Keratinocyte (primary cell): Measurements from ENCODE around the gene DTNBP1. TPM values are rescaled to one million over a fixed set of nuclear protein-coding genes. Genes with fewer than 3 reads are reported as not detected.

Source experiments
- DNase-seq: peaks from one replicate; pipeline ENCODE4 v3.0.0-alpha.2; 2011; ENCODE audit warnings: low read depth, missing footprints, low spot score
- FAIRE-seq: peaks from 2 replicates; lab custom pipeline; 2011; peaks lifted over from hg19 to GRCh38; lab: Jason Lieb, UNC
- H2AFZ ChIP-seq: 2 replicates; pipeline ENCODE4 v1.6.0; 2012; ENCODE audit warnings: low read length, control low read depth, inconsistent platforms; ENCODE audit not compliant: control insufficient read depth
- H3K27ac ChIP-seq: 2 replicates; pipeline ENCODE4 v1.5.1; 2011; ENCODE audit warnings: low read length; ENCODE audit not compliant: control insufficient read depth, insufficient read depth
- H3K27me3 ChIP-seq: 3 replicates; pipeline ENCODE4 v1.6.0; 2011; ENCODE audit warnings: low read length; ENCODE audit not compliant: control insufficient read depth, insufficient read depth; ENCODE audit errors: extremely low read depth
- H3K36me3 ChIP-seq, 2 experiments: 2 replicates in 1 of 2; 3 replicates in 1 of 2; pipeline ENCODE4 v1.5.1; 2011; ENCODE audit warnings: low read length in 2 of 2, mild to moderate bottlenecking in 1 of 2; ENCODE audit not compliant: control insufficient read depth in 2 of 2, insufficient read depth in 2 of 2; ENCODE audit errors: extremely low read depth in 1 of 2
- H3K4me1 ChIP-seq: 3 replicates; pipeline ENCODE4 v1.5.1; 2011; ENCODE audit warnings: low read length; ENCODE audit not compliant: control insufficient read depth, insufficient read depth; ENCODE audit errors: extremely low read depth
- H3K4me2 ChIP-seq: 3 replicates; pipeline ENCODE4 v1.6.0; 2011; ENCODE audit warnings: low read depth, low read length; ENCODE audit not compliant: control insufficient read depth, insufficient read depth; ENCODE audit errors: extremely low read depth
- H3K4me3 ChIP-seq, 3 experiments: fragments of 200-600 bp in 1 of 3; sonication (generic) in 1 of 3; 2 replicates in 2 of 3; 3 replicates in 1 of 3; pipeline ENCODE4 v1.5.1; 2011 to 2016; ENCODE audit warnings: low read length in 3 of 3, mild to moderate bottlenecking in 3 of 3, control low read depth in 2 of 3, inconsistent platforms in 1 of 3, low read depth in 1 of 3, mixed read lengths in 1 of 3, mixed run types in 1 of 3, moderate library complexity in 1 of 3; ENCODE audit not compliant: control insufficient read depth in 2 of 3, insufficient read depth in 2 of 3; ENCODE audit errors: extremely low read depth in 1 of 3
- H3K79me2 ChIP-seq: 2 replicates; pipeline ENCODE4 v1.6.0; 2012; ENCODE audit warnings: low read length; ENCODE audit not compliant: control insufficient read depth, insufficient read depth
- H3K9ac ChIP-seq: 3 replicates; pipeline ENCODE4 v1.6.0; 2011; ENCODE audit warnings: low read length; ENCODE audit not compliant: control insufficient read depth, insufficient read depth; ENCODE audit errors: extremely low read depth
- H3K9me1 ChIP-seq: 3 replicates; pipeline ENCODE4 v1.6.0; 2011; ENCODE audit warnings: low read length; ENCODE audit not compliant: control insufficient read depth, insufficient read depth; ENCODE audit errors: extremely low read depth
- H3K9me3 ChIP-seq: 2 replicates; pipeline ENCODE4 v1.5.1; 2012; ENCODE audit warnings: low read depth, low read length; ENCODE audit not compliant: control insufficient read depth
- H4K20me1 ChIP-seq: 3 replicates; pipeline ENCODE4 v1.6.0; 2011; ENCODE audit warnings: low read length; ENCODE audit not compliant: control insufficient read depth, insufficient read depth; ENCODE audit errors: extremely low read depth
- EZH2 ChIP-seq: IDR thresholded peaks from one replicate; pipeline ENCODE4 v1.6.1; 2012; ENCODE audit warnings: inconsistent platforms, mild to moderate bottlenecking, low read length, moderate library complexity
- dilution Hi-C: fragments of 300-500 bp; cut with MboI; formaldehyde crosslinking; loops from one replicate; pipeline ENCODE4 v1.7.0; 2020; ENCODE audit warnings: low sequenced_read_pairs; ENCODE audit not compliant: extremely low pct_ligation_motif_present
- polyA plus RNA-seq, 5 experiments: library from polyadenylated mRNA; depleted of rRNA in 3 of 5; stranded (reverse) in 3 of 5; stranded (forward) in 1 of 5; unstranded in 1 of 5; fragments of >200 nt; gene quantifications; 1 replicate in 1 of 5; 2 replicates in 3 of 5; 3 replicates in 1 of 5; pipeline versions ENCODE4 v1.2.1 to v1.2.3, GENCODE V29; 2011 to 2012; ENCODE audit warnings: missing spikeins in 2 of 5, low read depth in 1 of 5, low replicate concordance in 1 of 5
- TF ChIP-seq, protein P1 (sequence below), 3 experiments: IDR thresholded peaks in 1 of 3; conservative IDR thresholded peaks in 1 of 3; optimal IDR thresholded peaks in 1 of 3; 2 replicates in 2 of 3; 3 replicates in 1 of 3; pipeline versions ENCODE3 to v1.5.1; 2011; ENCODE audit warnings: low read length in 3 of 3, mild to moderate bottlenecking in 3 of 3, moderate library complexity in 2 of 3, control low read depth in 1 of 3, inconsistent platforms in 1 of 3; ENCODE audit not compliant: insufficient read depth in 2 of 3; ENCODE audit errors: extremely low read depth in 1 of 3

The DTNBP1 gene
- polyA plus RNA-seq, 1 donor (not counting 4 experiments of a cell fraction or from before 2014, with no cell fraction given), result 11.5 TPM

DNA sequence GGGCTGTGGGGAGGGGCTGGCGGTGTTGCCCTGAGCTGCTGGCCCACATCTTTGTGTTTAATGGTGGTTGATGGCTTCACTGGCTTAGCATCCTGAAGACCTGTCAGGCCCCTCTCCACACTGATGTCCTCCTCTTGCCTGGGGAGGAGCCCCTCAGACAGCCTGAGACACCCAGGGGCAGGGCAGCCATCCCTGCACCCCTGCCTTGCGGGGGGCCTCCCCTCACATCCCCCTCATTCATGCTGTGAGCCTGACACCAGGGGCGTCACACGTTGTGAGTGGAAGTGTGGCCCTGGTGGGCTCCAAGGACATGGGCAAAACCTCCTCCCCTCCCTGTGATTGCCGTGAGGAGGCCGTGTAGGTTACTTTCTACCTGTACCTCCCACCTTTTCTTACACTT, 152.7 kb downstream of the DTNBP1 start:
- Histone ChIP-seq H3K4me3 (no peak overlapping the region), H3K27ac (no peak overlapping the region), H3K4me1 (peaks cover 3% of the 10 kb centered on the region), H3K9me1 (no peaks in the 10 kb centered on the region), H3K27me3 (no peaks in the 10 kb centered on the region), H3K36me3 (peaks cover 28 to 47% of the 10 kb centered on the region in 2 experiments), H3K9me3 (no peaks in the 10 kb centered on the region), H4K20me1 (peaks cover 7% of the 10 kb centered on the region), H2AFZ (no peak overlapping the region), H3K9ac (no peak overlapping the region), H3K4me2 (no peak overlapping the region), H3K79me2 (peaks cover 4% of the 10 kb centered on the region)
- TF ChIP-seq EZH2, result no peak
- DNase-seq, result no peak
- dilution Hi-C loops, result no loop called here
- no peak for FAIRE-seq

DNA sequence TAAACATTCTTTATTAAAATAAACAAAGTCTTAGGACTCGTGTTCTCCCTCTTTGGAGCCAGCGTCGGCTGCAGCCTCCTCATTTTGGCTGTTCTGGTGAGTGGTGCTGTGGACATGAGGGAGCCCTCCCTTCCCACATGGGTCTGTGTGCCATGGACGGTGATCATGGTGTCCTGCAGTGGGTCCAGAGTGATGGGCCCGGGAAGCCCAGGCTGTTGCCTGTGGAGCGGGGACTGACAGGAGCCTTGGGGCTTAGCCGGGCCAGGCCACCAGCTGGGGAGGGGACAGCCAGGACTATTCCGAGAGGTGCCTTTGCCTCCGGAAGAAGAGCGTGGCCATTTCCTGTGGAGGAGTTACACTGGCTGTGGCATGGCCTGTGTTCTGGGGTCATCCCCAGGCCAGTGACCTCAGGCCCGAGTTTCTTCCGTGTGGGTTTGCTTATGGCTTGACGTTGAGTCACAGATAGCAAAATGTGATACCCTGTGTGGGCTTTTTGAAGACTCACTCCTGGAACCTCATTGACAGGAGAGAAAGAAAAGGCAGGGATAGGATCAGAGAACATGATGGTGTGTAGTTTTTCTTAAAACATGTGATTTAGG, 153.4 kb downstream of the DTNBP1 start:
- Histone ChIP-seq H4K20me1 (peaks cover 11% of the 10 kb centered on the region), H3K9me3 (no peaks in the 10 kb centered on the region), H3K4me3 (no peak overlapping the region), H3K9me1 (no peaks in the 10 kb centered on the region), H3K4me2 (no peak overlapping the region), H3K79me2 (peaks cover 4% of the 10 kb centered on the region), H3K9ac (no peak overlapping the region), H2AFZ (no peak overlapping the region), H3K4me1 (peaks cover 10% of the 10 kb centered on the region), H3K36me3 (peaks cover 26 to 46% of the 10 kb centered on the region in 2 experiments), H3K27ac (no peak overlapping the region), H3K27me3 (no peaks in the 10 kb centered on the region)
- FAIRE-seq (no peak), DNase-seq (no peak)
- TF ChIP-seq, protein P1, sequence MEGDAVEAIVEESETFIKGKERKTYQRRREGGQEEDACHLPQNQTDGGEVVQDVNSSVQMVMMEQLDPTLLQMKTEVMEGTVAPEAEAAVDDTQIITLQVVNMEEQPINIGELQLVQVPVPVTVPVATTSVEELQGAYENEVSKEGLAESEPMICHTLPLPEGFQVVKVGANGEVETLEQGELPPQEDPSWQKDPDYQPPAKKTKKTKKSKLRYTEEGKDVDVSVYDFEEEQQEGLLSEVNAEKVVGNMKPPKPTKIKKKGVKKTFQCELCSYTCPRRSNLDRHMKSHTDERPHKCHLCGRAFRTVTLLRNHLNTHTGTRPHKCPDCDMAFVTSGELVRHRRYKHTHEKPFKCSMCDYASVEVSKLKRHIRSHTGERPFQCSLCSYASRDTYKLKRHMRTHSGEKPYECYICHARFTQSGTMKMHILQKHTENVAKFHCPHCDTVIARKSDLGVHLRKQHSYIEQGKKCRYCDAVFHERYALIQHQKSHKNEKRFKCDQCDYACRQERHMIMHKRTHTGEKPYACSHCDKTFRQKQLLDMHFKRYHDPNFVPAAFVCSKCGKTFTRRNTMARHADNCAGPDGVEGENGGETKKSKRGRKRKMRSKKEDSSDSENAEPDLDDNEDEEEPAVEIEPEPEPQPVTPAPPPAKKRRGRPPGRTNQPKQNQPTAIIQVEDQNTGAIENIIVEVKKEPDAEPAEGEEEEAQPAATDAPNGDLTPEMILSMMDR (optimal IDR thresholded peaks at IDR 0.05 in 1 of 3, IDR thresholded peaks at IDR 0.05 in 1 of 3, conservative IDR thresholded peaks at IDR 0.05 in 1 of 3; ENCODE audit: extremely low read depth in 1 of 3, insufficient read depth in 2 of 3, low read length in 3 of 3), result no peak
- no peak for TF ChIP-seq EZH2
- dilution Hi-C loops, result no loop called here

DNA sequence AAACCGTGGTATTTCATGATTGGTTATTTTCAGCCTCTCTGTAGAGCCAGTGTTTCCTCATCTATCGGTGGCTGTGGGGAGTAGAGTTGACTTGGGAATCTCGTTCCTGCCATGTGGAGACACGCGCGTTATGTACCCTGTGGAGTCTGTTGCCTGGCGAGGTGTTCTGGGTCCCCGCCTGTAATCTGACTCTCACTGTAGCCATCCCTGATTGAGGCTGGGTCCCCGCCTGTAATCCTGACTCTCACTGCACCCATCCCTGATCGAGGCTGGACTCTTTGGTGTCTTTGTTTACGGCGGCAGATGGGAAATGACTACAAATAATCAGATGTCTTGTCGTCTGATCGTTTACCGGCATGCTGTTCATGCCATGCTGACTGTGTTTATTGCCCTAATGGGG, 153.9 kb downstream of the DTNBP1 start:
- DNase-seq, result no peak
- Histone ChIP-seq H3K4me3 (no peak overlapping the region), H3K4me1 (peaks cover 13% of the 10 kb centered on the region), H2AFZ (no peak overlapping the region), H3K9ac (no peak overlapping the region), H3K9me3 (no peaks in the 10 kb centered on the region), H3K4me2 (no peak overlapping the region), H4K20me1 (peaks cover 12% of the 10 kb centered on the region), H3K9me1 (no peaks in the 10 kb centered on the region), H3K27ac (no peak overlapping the region), H3K27me3 (no peaks in the 10 kb centered on the region), H3K36me3 (peaks cover 25 to 42% of the 10 kb centered on the region in 2 experiments), H3K79me2 (peaks cover 4% of the 10 kb centered on the region)
- dilution Hi-C loops, result no loop called here
- TF ChIP-seq EZH2, result no peak
- TF ChIP-seq, protein P1 (optimal IDR thresholded peaks at IDR 0.05 in 1 of 3, IDR thresholded peaks at IDR 0.05 in 1 of 3, conservative IDR thresholded peaks at IDR 0.05 in 1 of 3; ENCODE audit: extremely low read depth in 1 of 3, insufficient read depth in 2 of 3, low read length in 3 of 3), result no peak
- no peak for FAIRE-seq
